Stimulated activated CD4-positive, alpha-beta T cell treated with anti-CD3 and anti-CD28 coated beads, TNF-alpha, amount 100 ng/mL, for 1 hour (primary cell): Measurements from ENCODE around the gene RAB28.

Experiments used
- DNase-seq, 3 donors: peaks; one replicate each; pipeline ENCODE4 v3.0.0-alpha.2; 2020; ENCODE audit warnings: low read depth in 3 of 3, low spot score in 1 of 3

The RAB28 gene

DNA sequence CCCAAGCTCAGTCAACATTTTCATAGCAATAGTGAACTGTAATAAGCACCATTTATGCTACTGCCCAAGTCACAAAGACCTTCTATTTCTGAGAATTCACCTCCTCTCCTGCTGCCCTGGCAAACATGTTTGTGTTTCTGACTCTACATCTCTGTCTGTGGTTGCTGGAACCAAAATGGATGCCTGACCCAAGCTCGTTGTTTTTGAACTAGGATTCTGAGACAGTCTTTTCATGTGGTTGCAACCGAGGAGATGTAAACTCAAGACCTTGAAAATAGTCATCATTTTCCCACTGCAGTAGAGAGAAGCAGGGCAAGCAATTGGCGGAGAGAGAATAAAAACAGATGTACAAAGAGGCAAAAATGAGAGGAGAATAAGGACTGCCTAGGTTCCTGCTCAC, 160.2 kb downstream of the RAB28 start:
- DNase-seq: no peak

DNA sequence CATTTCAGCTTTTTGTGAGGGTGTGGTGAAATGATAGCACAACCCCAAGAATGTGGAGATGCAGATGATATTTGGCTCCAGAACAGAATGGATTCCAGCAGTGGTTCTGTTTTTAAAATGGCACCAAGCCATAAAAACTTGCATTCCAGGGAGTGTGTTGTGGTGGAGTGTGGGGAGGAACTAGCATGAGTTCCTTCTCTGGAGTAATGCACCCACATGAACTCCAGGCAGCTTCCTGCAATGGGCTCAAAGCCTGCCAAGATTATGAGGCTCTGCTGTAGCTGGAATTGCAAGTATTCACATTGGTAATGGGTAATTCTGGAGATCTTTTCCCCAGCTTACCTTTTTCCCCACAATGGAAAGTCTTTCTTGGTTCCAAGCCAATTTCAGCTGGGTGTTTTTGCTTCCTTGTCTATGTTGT, 161.4 kb downstream of the RAB28 start:
- no peak for DNase-seq
